GM18861 (cell line): ENCODE measurements around the gene TCEA3.
"Not testable (repeated sequence)": the region's sequence is repeated elsewhere in the genome, so short reads cannot be mapped to it uniquely, and the experiment has no call there.

Experiments used
- ATAC-seq: cut with Tn5 transposase; IDR thresholded peaks from one replicate; pipeline ENCODE4 v1.9.1; 2021; ENCODE audit not compliant: unreplicated experiment

The TCEA3 gene

DNA sequence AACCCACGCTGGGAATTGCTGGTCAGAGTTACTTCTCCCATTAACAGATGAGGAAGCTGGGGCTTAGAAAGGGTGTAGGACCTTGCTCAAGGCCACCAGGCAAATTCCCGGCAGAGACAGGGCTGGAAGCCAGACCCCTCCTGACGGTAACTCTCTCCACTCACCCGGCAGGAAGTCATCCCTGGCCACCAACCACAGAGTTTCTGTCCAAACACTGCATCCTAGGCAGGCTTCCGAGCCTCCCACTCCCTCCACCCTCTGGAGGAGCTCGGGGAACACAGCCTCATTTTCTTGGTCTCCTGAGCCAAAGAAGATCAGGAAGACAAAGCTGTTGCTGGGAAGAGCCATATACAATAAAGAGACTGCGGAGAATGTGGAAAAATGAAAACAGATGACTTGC lies 29.9 kb downstream of the TCEA3 start:
- ATAC-seq, result no peak

DNA sequence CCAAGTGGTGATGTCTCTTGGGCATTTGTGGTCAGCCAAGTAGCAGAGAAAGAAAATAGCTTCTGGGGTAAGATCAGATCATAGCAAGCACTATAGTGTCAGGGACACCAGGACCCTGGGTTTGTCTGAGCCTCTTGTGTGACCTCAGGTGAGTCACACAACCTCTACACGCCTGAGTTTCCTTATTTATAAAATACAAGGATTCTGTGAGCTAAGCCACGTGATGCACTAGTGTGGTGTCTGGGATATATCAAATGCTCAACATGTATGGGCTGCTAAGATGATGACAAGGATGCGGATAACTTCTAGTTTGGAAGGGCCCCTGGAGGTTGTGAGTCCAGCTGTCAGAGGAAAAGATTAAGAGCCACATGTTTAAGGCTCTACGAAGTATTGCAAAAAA lies 30.4 kb downstream of the TCEA3 start:
- no peak for ATAC-seq

DNA sequence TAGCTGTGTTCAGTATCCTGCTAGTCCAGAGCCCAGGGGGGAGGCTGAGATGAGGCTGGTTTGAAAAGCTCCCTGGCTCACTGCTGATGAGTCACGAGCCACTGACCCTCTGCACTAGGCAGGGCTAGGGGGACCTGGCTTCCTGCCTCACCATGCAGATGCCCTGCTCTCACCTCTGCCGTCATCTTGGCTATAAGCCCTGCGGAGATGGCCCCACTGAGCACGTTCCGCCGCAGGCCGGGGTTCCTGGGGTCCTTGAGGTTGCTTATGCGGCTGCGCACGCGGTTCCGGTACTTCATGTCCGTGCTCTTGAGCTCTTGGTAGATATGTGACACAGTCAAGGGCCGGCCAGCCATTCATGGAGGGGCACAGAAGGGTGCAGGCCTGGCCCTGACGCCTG lies 30.8 kb downstream of the TCEA3 start:
- ATAC-seq, result no peak

DNA sequence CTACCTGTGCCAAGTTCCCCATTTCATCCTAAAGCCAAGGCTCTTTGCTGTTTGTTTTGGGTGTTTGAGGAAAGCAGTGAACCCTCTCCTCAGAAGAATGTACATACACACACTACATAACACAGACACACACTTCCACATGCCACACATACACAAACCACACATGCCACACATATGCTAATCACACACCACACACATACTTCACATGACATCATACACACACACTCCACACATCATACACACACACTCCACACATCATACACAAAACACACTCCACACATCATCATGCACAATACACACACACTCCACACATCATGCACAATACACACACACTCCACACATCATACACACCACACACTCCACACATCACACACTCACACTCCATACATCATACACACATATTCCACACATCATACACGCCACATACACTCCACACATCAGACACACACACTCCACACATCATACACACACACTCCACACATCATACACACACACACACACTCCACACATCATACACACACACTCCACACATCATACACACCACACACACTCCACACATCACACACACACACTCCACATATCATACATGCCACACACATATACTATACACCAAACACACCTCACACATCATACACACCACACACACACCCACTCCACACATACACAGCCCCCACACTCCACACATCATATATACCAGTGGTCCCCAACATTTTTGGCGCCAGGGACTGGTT lies 32.3 kb downstream of the TCEA3 start:
- no peak for ATAC-seq

DNA sequence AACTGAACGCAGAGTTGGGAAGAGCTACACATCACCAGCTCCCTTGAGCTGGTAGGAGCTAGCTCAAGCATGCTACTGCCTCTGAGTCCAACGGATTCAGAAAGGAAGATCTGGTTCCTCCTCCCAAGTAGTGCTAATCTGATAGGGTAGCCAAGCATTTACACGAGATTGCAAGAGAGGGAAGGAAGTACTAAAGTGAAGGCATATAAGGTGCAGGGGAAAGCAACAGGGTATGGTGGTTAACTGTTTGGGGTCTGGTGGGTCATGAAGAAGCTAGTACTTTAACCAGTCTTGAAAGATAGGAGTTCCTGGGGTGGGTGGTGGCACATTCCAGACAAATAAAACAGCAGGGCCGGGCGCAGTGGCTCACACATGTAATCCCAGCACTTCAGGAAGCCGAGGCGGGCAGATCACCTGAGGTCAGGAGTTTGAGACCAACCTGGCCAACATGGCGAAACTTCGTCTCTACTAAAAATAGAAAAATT lies 34.7 kb downstream of the TCEA3 start:
- ATAC-seq, result no peak

DNA sequence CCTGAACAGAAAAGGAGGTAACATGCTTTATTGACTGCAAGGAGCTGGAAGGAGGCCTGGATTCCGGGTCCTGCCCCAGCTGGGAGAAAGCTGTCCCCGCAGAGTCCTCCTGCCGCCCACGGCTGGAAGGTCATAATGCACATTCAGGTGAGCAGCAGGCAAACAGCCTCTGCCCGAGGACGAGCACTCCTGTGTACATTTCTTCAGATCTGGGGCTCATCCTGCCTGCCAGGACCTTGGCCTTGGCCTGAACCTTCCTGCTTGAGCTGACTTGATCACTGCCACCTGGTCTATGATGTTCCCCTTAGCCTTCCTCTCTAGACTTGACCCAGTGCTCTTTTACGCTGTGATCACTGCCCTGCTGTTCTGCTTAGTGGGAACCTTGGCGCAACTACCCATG lies 37.1 kb downstream of the TCEA3 start:
- ATAC-seq, result no peak

DNA sequence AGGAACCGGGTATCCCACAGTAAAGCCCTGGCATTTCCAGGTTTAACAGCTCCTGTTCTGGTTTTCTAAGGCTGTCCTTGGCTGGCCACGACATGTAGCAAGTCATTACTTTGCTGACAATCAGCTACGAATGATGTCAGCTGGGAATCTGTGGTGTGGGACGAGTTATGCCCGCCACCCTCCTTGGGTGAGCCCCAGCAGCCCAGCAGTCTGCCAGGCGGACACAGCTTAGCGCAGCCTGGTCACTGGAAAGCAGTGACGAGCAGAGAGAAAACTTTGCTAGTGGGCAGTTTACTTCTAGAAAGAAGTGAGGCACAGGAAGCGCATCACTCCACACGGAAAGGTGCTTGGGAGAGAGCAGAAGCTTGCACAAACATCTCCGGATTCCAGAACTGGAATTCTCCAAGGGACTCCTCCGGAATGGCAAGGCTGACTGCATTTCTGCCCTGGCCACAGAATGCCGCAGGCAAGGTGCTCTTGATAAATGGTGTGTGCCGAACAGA lies 39.4 kb downstream of the TCEA3 start:
- no peak for ATAC-seq

DNA sequence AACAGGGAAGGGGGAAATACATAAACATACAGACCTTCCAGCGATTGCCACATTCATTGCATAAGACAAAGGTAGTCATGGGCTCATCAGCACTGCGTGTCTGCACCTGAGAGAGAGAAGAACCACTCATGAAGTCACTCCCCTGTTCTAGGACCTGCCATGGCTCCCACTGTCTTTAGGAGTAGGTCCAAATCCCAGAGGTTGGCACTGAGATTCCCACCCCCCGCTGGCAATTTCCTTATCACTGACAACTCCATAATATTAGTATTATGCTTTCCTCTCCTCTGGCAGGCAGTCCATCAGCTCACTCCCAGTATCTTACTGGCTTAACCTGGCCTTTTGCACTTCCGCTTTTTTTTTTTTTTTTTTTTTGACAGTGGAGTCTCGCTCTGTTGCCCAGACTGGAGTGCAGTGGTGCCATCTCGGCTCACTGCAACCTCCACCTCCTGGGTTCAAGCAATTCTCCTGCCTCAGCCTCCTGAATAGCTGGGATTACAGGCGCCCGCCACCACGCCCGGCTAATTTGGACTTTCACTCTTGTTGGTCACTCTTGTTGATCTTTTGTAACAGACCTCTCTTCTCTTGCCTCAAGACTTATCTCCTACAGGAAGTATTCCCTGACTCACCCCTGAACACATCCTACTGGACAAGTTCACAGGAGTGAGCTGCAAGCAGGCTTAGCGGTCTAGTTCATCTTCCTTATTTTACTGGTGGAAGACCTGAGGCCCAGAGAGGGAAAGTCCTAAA lies 40.1 kb downstream of the TCEA3 start:
- no peak for ATAC-seq

DNA sequence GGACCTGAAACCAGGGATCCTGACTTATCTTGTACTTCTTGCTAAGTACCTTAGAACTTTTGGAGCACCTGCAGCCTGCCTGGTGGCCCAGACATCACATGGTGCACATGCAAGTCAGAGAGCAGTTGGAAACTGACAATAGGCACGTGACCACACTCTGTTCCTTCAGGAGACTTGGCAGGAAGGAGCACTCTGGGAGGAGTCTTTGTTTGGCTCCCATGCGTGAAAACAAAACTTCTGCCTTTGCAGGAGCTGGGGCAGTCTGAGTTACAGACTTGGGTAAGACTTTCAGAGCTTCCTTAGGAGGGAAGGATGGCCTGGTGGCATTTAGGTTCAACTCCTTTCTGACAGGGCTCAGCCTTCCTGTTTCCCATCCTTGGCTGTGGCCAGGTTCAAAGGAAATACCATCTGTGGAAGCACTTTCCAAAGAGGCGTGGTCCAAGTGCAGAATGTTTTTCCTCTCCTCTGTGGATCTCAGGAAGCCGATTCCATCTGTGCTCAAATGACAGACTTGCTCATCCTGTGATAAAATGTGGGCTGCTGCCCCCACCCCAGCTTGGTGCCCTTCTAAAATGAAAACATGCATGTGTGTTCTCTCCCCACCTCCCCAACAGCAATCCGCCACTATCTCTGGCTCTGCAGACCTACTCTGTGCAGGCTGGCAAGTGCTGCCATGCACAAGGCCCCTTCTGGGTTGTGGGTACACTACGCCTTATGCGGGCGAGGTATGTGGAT lies 40.8 kb downstream of the TCEA3 start:
- ATAC-seq, result no peak

DNA sequence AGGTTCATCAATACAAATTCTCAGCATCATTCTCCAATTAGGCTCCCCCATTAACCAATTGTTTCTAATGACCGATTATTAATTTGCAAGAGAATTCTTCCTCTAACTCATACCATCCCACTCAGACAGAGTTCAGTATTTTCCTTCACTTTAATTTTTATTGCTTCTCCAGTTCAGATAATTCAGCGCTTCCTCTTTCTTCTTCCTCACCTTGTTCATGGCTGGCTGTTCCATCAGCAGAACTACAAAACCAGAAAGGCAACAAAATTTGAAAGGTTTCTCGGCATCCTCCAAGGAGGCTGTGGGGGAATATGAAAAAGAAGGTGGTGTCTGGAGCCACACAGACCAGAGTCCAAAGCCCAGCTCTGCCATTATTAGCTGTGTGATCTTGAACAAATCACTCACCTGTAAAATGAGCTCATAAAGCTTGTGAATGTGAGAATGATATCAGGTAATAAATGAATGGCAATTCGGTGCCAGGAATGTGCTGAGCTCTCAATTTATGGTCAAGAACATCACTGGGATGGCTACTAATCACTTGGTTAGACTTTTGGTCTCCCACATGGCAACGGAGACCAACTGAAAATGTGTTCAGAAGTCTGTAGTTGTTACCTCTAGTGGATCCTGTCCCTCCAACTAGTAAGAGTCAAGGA lies 43.2 kb downstream of the TCEA3 start:
- ATAC-seq, result no peak

DNA sequence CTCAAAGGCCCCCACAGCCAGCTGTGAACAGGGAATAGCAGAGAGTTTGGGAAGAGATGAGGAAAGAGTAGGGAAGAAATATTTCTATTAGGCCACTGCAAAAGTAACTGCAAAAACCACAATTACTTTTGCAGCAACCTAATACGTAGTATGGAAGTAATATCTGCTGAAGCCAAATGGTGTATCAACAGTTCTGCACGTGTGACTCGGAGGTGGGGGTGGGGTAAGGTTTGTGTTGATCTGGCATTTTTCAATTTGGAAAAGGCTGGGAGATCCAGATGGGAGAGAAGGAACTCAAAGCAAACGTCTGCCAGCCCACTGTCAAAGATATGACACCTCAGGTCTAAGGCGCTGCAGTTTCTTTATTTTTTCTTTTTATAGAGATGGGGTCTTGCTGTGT lies 43.8 kb downstream of the TCEA3 start:
- no peak for ATAC-seq

DNA sequence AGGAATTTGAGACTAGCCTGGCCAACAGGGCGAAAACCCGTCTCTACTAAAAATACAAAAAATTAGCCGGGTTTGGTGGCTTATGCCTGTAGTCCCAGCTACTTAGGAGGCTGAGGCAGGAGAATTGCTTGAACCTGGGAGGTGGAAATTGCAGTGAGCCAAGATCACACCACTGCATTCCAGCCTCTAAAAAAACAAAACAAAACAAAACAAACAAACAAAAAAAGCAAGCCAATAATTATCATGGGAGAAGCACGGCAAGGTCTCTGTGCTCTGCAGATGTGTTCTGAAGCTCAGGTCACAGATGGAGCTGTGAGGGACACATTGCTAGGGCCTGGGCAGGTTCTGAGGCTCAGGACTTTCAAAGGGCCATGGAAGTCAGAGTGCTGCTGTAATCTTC lies 44.3 kb downstream of the TCEA3 start:
- ATAC-seq, result not testable (repeated sequence)

DNA sequence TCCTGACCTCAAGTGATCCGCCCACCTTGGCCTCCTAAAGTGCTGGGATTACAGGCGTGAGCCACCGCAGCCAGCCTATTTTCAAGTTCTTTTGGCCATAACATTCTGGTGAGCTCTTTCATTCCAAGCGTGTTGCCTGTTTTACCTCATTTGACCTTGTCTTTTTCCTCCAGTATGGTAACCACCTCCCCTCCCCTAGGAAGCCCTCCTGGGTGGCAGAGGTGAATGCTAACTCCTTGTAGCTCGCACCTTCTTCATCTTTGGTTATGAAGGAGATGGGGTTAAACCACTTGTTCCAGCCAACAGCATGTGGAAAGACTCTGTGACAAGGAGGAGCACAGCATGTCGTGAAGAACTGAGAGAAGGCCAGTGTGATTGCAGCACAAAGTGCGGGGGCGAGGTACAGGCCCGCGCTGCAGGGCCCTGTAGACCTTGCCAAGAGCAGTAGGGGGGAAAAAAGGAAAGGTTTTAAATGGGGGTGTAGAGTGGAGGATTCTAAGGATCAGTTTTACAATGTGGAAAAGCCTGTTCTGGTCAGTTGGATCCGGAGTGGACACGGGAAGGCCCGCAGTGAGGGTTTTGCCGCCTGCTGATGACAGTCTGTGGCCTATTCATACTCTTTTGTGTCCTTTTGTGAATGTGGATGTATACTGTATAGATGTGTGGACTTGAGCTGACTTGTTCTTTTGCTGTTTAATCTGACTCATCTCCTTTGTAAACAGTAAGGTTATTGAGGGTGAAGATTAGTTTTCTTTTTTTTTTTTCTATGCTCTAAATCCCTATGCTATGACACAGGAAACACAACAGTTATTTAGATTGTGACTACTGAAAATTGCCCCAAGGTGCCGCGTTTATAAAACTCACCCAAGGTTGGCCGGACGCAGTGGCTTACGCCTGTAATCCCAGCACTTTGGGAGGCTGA lies 47.4 kb downstream of the TCEA3 start:
- ATAC-seq, result no peak

DNA sequence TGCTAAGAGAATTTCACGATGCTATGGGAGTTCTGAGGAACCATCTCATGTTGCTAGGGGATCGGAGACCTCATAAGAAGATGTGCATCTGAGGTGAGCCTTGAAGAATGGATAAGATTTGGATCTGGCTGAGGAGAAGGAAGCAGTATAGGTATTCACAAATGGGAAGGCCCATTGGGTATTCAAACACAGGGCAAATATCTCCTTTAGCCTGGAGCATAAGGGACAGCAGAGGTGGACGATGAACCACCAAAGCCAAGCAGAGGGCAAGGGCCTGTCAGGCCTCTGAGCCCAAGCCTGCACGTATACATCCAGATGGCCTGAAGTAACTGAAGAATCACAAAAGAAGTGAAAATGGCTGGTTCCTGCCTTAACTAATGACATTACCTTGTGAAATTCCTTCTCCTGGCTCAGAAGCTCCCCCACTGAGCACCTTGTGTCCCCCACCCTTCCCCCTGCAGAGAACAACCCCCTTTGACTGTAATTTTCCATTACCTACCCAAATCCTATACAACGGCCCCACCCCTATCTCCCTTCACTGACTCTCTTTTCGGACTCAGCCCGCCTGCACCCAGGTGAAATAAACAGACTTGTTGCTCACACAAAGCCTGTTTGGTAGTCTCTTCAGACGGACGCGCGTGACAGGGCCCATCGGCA lies 50.3 kb downstream of the TCEA3 start:
- ATAC-seq, result not testable (repeated sequence)

DNA sequence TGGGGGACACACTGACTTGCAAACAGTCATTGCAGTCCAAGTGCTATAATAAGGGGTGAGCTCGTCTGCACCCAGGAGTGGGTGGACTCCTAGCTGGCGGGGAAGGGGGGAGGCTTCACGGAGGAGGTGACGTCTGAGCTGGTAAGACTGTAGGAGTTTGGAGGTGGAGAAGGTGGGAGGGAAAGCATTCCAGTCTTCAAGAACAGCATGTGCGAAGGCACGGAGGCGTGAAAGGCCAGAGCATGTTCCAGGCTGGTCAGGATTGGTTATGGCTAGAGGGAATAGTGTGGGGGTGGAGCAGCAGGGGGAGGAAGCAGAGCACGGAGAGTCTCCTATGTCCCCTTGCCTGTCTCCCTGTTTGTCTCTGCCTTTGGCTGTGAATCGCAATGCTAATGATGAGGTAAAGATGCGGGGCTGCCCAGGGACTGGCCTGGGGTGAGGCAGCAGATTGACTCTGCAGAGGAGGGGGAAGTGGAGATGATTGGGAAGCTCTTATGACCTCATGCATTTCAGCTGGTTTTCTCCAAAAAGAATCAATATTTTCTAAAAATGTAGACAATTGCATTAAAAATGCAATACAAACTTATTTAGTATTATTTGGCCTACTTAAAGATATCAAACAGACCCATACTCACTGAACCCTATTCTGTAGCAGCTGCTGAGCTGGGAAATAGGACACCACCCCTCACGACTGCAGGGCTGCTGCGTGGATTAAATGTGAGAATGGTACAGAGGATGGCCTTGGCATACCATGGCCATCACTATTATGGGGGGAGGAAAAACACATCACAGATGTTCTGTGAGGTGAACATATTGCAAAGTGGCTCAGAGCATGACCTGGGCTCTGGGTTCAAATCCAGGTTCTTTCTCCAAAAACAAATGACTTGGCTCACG lies 52.3 kb downstream of the TCEA3 start:
- ATAC-seq, result no peak

DNA sequence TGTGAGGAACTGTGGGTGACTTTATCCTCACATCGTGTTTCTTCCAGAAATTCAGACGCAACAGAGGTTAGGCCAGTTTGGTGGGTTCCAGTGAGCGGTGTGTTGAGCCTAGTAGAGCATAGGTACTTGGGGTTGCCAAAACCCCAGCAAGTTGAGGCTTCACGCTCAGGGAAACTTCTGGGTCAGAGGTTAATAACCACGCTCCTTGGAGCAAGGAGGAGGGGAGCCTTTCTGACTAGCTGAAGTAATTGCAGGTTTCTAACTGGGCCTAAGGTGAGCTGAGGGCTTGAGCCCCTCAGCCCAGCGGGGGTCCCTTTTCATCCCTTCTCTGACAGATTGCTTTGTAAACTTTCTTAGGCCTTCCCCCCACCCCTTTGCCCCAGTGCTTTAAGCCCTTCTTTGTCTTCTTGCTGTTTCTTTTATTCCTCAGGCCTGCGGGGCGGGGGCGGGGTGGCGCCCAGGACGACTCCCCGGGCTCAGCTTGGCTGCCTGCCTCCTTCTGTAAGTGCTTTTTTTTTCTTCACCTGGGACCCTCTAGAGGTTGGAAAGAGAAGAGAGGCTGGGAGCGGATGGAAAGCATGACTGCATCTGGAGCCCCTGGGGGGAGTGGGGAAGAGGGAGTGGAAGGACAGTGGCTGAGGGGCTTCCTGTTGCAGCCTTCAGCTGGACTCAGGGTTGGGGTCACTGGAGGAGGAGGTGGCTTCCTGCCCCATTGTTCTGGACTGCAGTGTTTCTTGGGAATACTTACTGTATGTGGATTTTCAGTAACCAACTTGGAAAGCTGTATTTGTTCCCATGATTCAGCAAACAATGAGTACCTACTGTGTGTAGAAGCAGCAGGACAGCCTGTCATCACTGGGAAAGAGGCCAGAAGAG lies 53.6 kb downstream of the TCEA3 start:
- no peak for ATAC-seq

DNA sequence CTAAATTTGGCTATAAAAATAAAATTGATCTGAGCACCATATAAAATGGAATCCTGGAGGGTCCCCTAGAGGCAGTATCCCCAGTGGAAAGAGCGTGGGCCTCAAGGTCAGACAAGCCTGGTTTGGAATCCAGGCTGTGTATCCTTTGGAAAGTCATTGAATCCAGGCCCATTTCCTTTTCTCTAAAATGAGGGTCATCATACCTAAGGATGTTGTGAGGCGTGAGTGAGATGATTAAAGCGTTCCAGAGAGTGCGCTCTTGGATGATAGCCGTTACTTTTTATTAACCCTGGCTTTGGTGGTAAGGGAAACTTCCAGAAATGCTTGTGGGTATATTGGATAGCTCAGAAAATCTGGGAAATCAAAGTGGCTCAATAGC lies 54.2 kb downstream of the TCEA3 start:
- ATAC-seq, result no peak
